ENCODE results near the gene GSAP. TPM values are rescaled to one million over a fixed set of nuclear protein-coding genes. Genes with fewer than 3 reads are reported as not detected.

Gene GSAP
- total RNA-seq, 1 experiment from 2014 or later = 0.85 TPM

DNA sequence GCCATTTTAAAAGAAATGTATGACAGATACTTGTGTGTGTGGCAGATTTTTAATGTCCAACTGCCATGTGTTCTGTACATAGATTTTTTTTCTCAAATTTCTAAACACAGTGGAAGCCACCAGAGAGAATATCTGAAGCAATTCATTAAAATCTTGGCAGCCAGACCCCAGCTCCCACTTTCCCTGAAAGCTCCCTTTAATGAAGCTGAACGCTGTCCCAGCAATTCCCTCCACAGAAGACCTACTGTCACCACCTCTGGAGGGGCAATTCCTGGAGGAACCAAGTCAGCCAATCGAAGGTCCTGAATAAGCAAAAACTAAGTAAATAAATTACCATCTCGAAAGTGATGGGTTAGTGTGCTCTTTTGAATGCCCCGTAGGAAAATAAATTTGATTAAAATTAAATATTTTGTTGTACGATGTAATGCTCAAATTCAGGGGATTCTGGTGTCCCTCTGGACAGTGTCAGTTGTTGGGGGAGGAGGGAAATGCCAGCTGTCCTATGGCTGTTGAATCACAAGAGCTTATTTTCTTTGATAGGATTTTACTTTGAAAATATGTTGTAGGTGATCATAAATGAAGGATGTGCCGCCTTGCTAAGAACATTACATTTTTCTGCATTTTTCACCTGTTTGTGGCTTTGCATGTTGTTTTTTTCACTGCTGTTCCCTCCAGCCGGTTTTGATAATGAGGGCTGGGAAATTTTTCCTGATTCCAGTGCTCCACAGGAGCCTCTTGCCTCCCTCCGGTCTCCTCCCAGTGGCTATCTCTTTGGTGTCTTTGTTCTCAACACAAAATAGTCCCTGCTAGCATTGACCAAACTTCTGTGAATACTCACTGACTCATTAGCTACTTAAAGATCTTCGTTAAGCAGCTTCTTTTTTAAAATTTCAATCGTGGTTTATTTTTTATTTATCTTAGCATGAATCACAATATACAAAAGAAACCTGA is 9.2 kb upstream of the GSAP start:
- in situ Hi-C loops (cut with HindIII; ENCODE audit: low pct_unique_long_range_greater_than_20kb, low sequenced_read_pairs) = no loop called here
- no TSS peak for BruUV-seq (replicated peaks)
- ChIA-PET CTCF (no interaction called here), POLR2A (no interaction called here)
- ATAC-seq (peak; percentile 65; the same call in 1 of the 2 replicates), DNase-seq (ENCODE audit: low read depth, low spot score) (no peak)
- Histone ChIP-seq H3K27me3 (ENCODE audit: control insufficient read depth, insufficient read depth, low read length) (peaks cover 8% of the 10 kb centered on the region; the same call in 1 of the 2 replicates), H3K4me1 (ENCODE audit: control insufficient read depth, insufficient read depth, low read length) (no peaks in the 10 kb centered on the region), H3K4me3 (ENCODE audit: low read depth in 2 of 2, low read length in 2 of 2) (no peak overlapping the region), H3K36me3 (ENCODE audit: control insufficient read depth, insufficient read depth, low read length) (no peaks in the 10 kb centered on the region), H3K9me3 (ENCODE audit: control insufficient read depth, insufficient read depth, low read depth, low read length) (no peaks in the 10 kb centered on the region), H3K27ac (ENCODE audit: low read length) (no peak overlapping the region)
- TF ChIP-seq TCF7L2 (IDR thresholded peaks at IDR 0.05; ENCODE audit: low read depth, low read length) = no peak
- TF ChIP-seq, protein P1, sequence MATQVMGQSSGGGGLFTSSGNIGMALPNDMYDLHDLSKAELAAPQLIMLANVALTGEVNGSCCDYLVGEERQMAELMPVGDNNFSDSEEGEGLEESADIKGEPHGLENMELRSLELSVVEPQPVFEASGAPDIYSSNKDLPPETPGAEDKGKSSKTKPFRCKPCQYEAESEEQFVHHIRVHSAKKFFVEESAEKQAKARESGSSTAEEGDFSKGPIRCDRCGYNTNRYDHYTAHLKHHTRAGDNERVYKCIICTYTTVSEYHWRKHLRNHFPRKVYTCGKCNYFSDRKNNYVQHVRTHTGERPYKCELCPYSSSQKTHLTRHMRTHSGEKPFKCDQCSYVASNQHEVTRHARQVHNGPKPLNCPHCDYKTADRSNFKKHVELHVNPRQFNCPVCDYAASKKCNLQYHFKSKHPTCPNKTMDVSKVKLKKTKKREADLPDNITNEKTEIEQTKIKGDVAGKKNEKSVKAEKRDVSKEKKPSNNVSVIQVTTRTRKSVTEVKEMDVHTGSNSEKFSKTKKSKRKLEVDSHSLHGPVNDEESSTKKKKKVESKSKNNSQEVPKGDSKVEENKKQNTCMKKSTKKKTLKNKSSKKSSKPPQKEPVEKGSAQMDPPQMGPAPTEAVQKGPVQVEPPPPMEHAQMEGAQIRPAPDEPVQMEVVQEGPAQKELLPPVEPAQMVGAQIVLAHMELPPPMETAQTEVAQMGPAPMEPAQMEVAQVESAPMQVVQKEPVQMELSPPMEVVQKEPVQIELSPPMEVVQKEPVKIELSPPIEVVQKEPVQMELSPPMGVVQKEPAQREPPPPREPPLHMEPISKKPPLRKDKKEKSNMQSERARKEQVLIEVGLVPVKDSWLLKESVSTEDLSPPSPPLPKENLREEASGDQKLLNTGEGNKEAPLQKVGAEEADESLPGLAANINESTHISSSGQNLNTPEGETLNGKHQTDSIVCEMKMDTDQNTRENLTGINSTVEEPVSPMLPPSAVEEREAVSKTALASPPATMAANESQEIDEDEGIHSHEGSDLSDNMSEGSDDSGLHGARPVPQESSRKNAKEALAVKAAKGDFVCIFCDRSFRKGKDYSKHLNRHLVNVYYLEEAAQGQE (IDR thresholded peaks at IDR 0.05; ENCODE audit: insufficient read depth in 1 of 2, low read depth in 2 of 2, low read length in 1 of 2) = no peak
- TF ChIP-seq, protein P2, sequence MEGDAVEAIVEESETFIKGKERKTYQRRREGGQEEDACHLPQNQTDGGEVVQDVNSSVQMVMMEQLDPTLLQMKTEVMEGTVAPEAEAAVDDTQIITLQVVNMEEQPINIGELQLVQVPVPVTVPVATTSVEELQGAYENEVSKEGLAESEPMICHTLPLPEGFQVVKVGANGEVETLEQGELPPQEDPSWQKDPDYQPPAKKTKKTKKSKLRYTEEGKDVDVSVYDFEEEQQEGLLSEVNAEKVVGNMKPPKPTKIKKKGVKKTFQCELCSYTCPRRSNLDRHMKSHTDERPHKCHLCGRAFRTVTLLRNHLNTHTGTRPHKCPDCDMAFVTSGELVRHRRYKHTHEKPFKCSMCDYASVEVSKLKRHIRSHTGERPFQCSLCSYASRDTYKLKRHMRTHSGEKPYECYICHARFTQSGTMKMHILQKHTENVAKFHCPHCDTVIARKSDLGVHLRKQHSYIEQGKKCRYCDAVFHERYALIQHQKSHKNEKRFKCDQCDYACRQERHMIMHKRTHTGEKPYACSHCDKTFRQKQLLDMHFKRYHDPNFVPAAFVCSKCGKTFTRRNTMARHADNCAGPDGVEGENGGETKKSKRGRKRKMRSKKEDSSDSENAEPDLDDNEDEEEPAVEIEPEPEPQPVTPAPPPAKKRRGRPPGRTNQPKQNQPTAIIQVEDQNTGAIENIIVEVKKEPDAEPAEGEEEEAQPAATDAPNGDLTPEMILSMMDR (IDR thresholded peaks at IDR 0.05) = no peak
- no peak for TF ChIP-seq SIN3A (IDR thresholded peaks at IDR 0.05; ENCODE audit: borderline replicate concordance, insufficient read depth, low read depth, low read length)
- no peak for TF ChIP-seq POLR2AphosphoS5 (IDR thresholded peaks at IDR 0.05; ENCODE audit: low read depth, low read length)
- intact Hi-C loops (cut with micrococcal nuclease; ENCODE audit: unreplicated experiment) = no loop called here

DNA sequence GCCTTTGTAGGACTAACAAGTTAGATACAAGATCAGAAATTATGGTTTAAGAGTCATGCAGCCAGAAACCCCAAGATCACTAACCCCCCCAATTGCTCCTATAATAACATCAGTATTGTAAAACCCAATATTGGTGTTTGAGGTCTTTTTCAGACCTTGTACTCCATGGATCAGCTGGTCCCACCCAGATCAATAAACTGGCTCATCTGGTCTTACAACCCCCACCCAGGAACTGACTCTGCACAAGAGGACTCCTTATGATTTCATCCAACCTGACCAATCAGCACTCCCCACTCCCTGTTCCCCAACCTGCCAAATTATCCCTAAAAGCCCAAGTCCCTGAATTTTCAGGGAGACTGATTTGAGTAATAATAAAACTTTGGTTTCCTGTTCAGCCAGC is 6.4 kb upstream of the GSAP start:
- no peaks in the 10 kb centered on the region for H3K9me3 ChIP-seq (ENCODE audit: control insufficient read depth, insufficient read depth, low read depth, low read length)
- ATAC-seq (no peak), DNase-seq (ENCODE audit: low read depth, low spot score) (no peak)
- intact Hi-C loops (cut with micrococcal nuclease; ENCODE audit: unreplicated experiment) (no loop called here), in situ Hi-C loops (cut with HindIII; ENCODE audit: low pct_unique_long_range_greater_than_20kb, low sequenced_read_pairs) (no loop called here)
- CTCF ChIA-PET = no interaction called here
- H3K36me3 ChIP-seq (ENCODE audit: control insufficient read depth, insufficient read depth, low read length) = no peaks in the 10 kb centered on the region
- TF ChIP-seq, protein P2 (IDR thresholded peaks at IDR 0.05) = no peak
- TF ChIP-seq SIN3A (IDR thresholded peaks at IDR 0.05; ENCODE audit: borderline replicate concordance, insufficient read depth, low read depth, low read length) (no peak), TCF7L2 (IDR thresholded peaks at IDR 0.05; ENCODE audit: low read depth, low read length) (no peak), POLR2AphosphoS5 (IDR thresholded peaks at IDR 0.05; ENCODE audit: low read depth, low read length) (no peak)
- TF ChIP-seq, protein P1 (IDR thresholded peaks at IDR 0.05; ENCODE audit: insufficient read depth in 1 of 2, low read depth in 2 of 2, low read length in 1 of 2) = no peak
- no peak overlapping the region for H3K4me3 ChIP-seq (ENCODE audit: low read depth in 2 of 2, low read length in 2 of 2)
- no peak overlapping the region for H3K27ac ChIP-seq (ENCODE audit: low read length)
- no peaks in the 10 kb centered on the region for H3K4me1 ChIP-seq (ENCODE audit: control insufficient read depth, insufficient read depth, low read length)
- H3K27me3 ChIP-seq (ENCODE audit: control insufficient read depth, insufficient read depth, low read length) = peaks cover 20% of the 10 kb centered on the region
- POLR2A ChIA-PET = interaction anchor here (0.7 kb wide), 1 partner anchor 45 kb away, joined by 3 read pairs; no protein-coding TSS in a partner anchor
- BruUV-seq (replicated peaks) = no TSS peak

Measured in Panc1 (cell line).